ENCODE results near the gene PRRC2A.

DNA sequence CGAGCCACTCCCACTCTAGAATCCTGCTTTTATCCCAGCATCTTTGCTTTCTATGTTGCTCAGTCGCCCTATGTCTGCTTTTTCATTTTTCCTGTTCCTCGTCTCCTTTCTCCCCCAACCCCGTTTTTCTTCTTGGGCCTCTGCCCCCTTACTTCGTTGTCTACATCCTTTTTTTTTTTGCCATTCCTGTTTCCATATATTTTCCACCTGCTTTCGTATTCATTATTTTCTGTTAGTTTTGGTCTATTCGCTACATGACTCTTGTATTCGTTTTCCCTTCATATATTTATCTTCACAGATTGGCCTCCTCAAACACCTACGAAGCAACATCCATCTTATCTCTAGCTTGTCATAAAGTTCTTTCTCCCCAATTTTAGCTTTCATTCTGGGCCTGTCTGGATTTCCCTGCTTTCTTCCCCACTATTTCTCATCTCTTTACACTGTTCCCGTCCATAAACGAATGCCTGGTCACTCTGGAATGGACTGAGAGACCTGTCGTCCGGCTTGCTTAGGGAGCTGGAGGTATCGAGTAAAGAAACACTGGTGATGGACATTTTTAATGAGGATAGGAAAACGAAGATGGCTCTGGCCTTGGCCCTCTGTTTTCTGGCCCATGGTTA, 915 bp downstream of the PRRC2A start:
- no peak for TF ChIP-seq POLR2A (IDR thresholded peaks at IDR 0.05)
- TF ChIP-seq, protein P1, sequence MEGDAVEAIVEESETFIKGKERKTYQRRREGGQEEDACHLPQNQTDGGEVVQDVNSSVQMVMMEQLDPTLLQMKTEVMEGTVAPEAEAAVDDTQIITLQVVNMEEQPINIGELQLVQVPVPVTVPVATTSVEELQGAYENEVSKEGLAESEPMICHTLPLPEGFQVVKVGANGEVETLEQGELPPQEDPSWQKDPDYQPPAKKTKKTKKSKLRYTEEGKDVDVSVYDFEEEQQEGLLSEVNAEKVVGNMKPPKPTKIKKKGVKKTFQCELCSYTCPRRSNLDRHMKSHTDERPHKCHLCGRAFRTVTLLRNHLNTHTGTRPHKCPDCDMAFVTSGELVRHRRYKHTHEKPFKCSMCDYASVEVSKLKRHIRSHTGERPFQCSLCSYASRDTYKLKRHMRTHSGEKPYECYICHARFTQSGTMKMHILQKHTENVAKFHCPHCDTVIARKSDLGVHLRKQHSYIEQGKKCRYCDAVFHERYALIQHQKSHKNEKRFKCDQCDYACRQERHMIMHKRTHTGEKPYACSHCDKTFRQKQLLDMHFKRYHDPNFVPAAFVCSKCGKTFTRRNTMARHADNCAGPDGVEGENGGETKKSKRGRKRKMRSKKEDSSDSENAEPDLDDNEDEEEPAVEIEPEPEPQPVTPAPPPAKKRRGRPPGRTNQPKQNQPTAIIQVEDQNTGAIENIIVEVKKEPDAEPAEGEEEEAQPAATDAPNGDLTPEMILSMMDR (IDR thresholded peaks at IDR 0.05): no peak

Data from lower leg skin (tissue), 3 donors.